Adrenal gland (tissue), 12 donors: ENCODE measurements around the gene OSBPL6. TPM values are rescaled to one million over a fixed set of nuclear protein-coding genes. Genes with fewer than 3 reads are reported as not detected.

Experiments
- DNase-seq, 7 donors: peaks; one replicate each; pipeline ENCODE4 v3.0.0-alpha.2; 2019 to 2020
- H3K27ac ChIP-seq, 5 donors: fragments of 200-600 bp; sonication (generic) in 4 of 5; 1 replicate in 3 of 5; 2 replicates in 2 of 5; pipeline versions ENCODE4 v1.5.1 to v1.8.0; 2016 to 2020; ENCODE audit warnings: mild to moderate bottlenecking in 1 of 5
- H3K27me3 ChIP-seq: fragments of 200-600 bp; 2 replicates; pipeline ENCODE4 v1.8.0; 2021
- H3K36me3 ChIP-seq, 2 donors: fragments of 200-600 bp; replicated peaks in 1 of 2; 1 replicate in 1 of 2; 2 replicates in 1 of 2; pipeline versions ENCODE4 v1.5.1 to v1.8.0; 2018 to 2022
- H3K4me1 ChIP-seq, 2 donors: fragments of 200-600 bp; replicated peaks in 1 of 2; 1 replicate in 1 of 2; 2 replicates in 1 of 2; pipeline versions ENCODE4 v1.5.1 to v1.8.0; 2018 to 2021
- H3K4me3 ChIP-seq, 4 donors: fragments of 200-600 bp; sonication (generic) in 3 of 4; one replicate each; pipeline ENCODE4 v1.5.1; 2016 to 2018
- H3K9me3 ChIP-seq, 3 donors: fragments of 200-600 bp; sonication (generic) in 1 of 3; replicated peaks in 1 of 3; 1 replicate in 2 of 3; 2 replicates in 1 of 3; pipeline versions ENCODE4 v1.5.1 to v1.8.0; 2016 to 2021
- CTCF ChIP-seq, 6 experiments: fragments of 450-650 bp in 4 of 6; fragments of 200-600 bp in 2 of 6; sonication (generic) in 1 of 6; IDR thresholded peaks; 1 replicate in 5 of 6; 2 replicates in 1 of 6; pipeline versions ENCODE4 v1.5.1 to v1.8.0; 2016 to 2021; ENCODE audit warnings: antibody characterized with exemption in 6 of 6, mild to moderate bottlenecking in 2 of 6, moderate library complexity in 1 of 6
- POLR2A ChIP-seq, 2 donors: fragments of 450-650 bp; IDR thresholded peaks; one replicate each; pipeline ENCODE4 v1.6.1; 2017; ENCODE audit warnings: antibody characterized with exemption in 2 of 2, mild to moderate bottlenecking in 2 of 2, moderate library complexity in 1 of 2
- WGBS, 4 donors: extraction: QIAGEN DNeasy Blood & Tissue Kit in 2 of 4; methylation state at CpG; one replicate each; pipeline versions ENCODE4 v1.1.5 to v1.1.7; 2013 to 2017; 5-methylcytosine and 5-hydroxymethylcytosine counted together
- intact Hi-C, 2 donors: fragments of 100-400 bp; cut with DNase I; formaldehyde crosslinking; loops; one replicate each; pipeline versions ENCODE4 v1.14.1 to v1.15.0; 2022 to 2023
- polyA plus RNA-seq, 3 donors: library from polyadenylated mRNA; stranded (reverse); fragments of 200-250 nt in 2 of 3; fragments of 350-450 nt in 1 of 3; fragmentation: Illumina TruSeq in 1 of 3; extraction: RNeasy Lipid Tissue Mini Kit (QIAGEN cat#74804) in 1 of 3; gene quantifications; one replicate each; pipeline ENCODE4 v1.2.3, GENCODE V29; 2013 to 2014
- total RNA-seq, 9 donors: library from RNA; depleted of rRNA in 4 of 9; stranded (reverse); fragments of >200 nt in 4 of 9; fragments of 120-200 nt in 1 of 9; fragmentation: NEBNext Ultra II Directional in 1 of 9; extraction: Animal tissue kit (Norgen Biotek cat#: 25700) in 1 of 9; gene quantifications; one replicate each; pipeline versions ENCODE4 v1.1.0 to v1.2.4, GENCODE V29; 2013 to 2023
- donor health status: healthy with polysubstance abuse.
- donor health status: Bipolar disorder and iron deficiency.
- donor health status: DM: yes; HTN: yes; CAD: no.
- donor health status: DM: no; HTN: no; CAD: no.
- donor health status: DM: no; HTN: no; CAD: no.
- donor health status: DM: yes; HTN: yes; CAD: no.

The OSBPL6 gene
- total and polyA plus RNA-seq, 12 donors, result 0.16 to 12.0 (median 0.98) TPM; not detected in 1

- H3K4me1 ChIP-seq, result no peaks in the 10 kb centered on the region
- H3K9me3 ChIP-seq, result no peaks in the 10 kb centered on the region
- 71 to 89% (median 85%) methylated on average over 6 of the region's 6 CpGs for WGBS, 4 donors
- intact Hi-C loops, result no loop called here
- DNase-seq, result no peak
- no peaks in the 10 kb centered on the region for H3K27me3 ChIP-seq
- TF ChIP-seq CTCF (IDR thresholded peaks at IDR 0.05), result no peak
- TF ChIP-seq POLR2A (IDR thresholded peaks at IDR 0.05), result no peak
- H3K36me3 ChIP-seq, result no peaks in the 10 kb centered on the region
- no peak overlapping the region for H3K27ac ChIP-seq
- no peak overlapping the region for H3K4me3 ChIP-seq
Observed at GRCh38 chr2:178265851-178266250, 71.5 kb downstream of the OSBPL6 start.

DNA sequence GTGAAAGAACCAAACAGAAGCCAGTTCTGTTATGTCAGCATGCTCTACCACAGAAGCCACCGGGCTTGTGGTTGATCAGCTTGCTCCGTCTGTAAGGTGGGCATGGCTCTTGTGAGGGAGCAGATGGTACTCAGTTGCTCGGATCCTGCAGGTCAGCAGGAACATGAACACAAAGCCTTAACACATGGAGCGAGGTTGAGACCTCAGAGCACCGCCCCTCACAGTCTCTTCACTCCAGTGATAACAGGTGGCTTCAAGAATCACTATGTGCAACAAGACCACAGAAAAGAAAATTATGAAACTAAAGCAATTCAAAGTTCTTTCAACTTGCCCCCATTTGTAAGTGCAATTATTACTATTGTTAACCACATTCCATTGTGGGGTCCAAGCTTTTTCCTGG, 72.1 kb downstream of the OSBPL6 start:
- Histone ChIP-seq H3K4me3 (no peak overlapping the region), H3K9me3 (no peaks in the 10 kb centered on the region), H3K27me3 (no peaks in the 10 kb centered on the region), H3K36me3 (no peaks in the 10 kb centered on the region), H3K27ac (no peak overlapping the region), H3K4me1 (no peaks in the 10 kb centered on the region)
- intact Hi-C loops, result no loop called here
- 82 to 94% (median 89%) methylated on average over 5 of the region's 5 CpGs for WGBS, 4 donors
- TF ChIP-seq CTCF (IDR thresholded peaks at IDR 0.05) (no peak), POLR2A (IDR thresholded peaks at IDR 0.05) (no peak)
- DNase-seq, result no peak

- no peak overlapping the region for H3K4me3 ChIP-seq
- no peak for DNase-seq
- intact Hi-C loops, result no loop called here
- H3K4me1 ChIP-seq, result no peaks in the 10 kb centered on the region
- WGBS, 4 donors, result 80 to 84% (median 83%) methylated on average over 2 of the region's 2 CpGs
- H3K36me3 ChIP-seq, result no peaks in the 10 kb centered on the region
- TF ChIP-seq CTCF (IDR thresholded peaks at IDR 0.05), result no peak
- TF ChIP-seq POLR2A (IDR thresholded peaks at IDR 0.05), result no peak
- H3K27ac ChIP-seq, result no peak overlapping the region
- H3K27me3 ChIP-seq, result no peaks in the 10 kb centered on the region
- H3K9me3 ChIP-seq, result no peaks in the 10 kb centered on the region
Observed at GRCh38 chr2:178267660-178268059, 73.3 kb downstream of the OSBPL6 start.

- no peaks in the 10 kb centered on the region for H3K4me1 ChIP-seq
- H3K36me3 ChIP-seq, result no peaks in the 10 kb centered on the region
- H3K27me3 ChIP-seq, result no peaks in the 10 kb centered on the region
- no peak overlapping the region for H3K4me3 ChIP-seq
- no peak overlapping the region for H3K27ac ChIP-seq
- intact Hi-C loops, result no loop called here
- TF ChIP-seq CTCF (IDR thresholded peaks at IDR 0.05), result no peak
- TF ChIP-seq POLR2A (IDR thresholded peaks at IDR 0.05), result no peak
- no peak for DNase-seq
- H3K9me3 ChIP-seq, result no peaks in the 10 kb centered on the region
Observed at GRCh38 chr2:178268435-178268834, 74.1 kb downstream of the OSBPL6 start.
